Caco-2 (cell line): Measurements from ENCODE around the gene RECK. TPM values are rescaled to one million over a fixed set of nuclear protein-coding genes. Genes with fewer than 3 reads are reported as not detected.

Experiments
- BruUV-seq: library from RNA; stranded (reverse); fragments of 400-500 nt; replicated peaks from 2 replicates; lab custom pipeline; 2021; lab: Mats Ljungman, UMichigan
- CTCF ChIA-PET: fragments of 300-600 bp; sonication (Branson Sonifier 250); formaldehyde crosslinking; loops from one replicate; lab custom pipeline; 2022; ENCODE audit warnings: antibody characterized with exemption; lab: Charles Lee
- POLR2A ChIA-PET: fragments of 300-600 bp; sonication (Branson Sonifier 250); formaldehyde crosslinking; loops from one replicate; lab custom pipeline; 2022; ENCODE audit warnings: antibody characterized with exemption; lab: Charles Lee
- DNase-seq, 2 experiments: peaks; one replicate each; pipeline versions ENCODE4 v3.0.0 to v3.0.0-alpha.2; 2020 to 2022
- H3K27me3 ChIP-seq: replicated peaks from 2 replicates; pipeline ENCODE4 v1.6.0; 2011; ENCODE audit warnings: low read length; ENCODE audit not compliant: control insufficient read depth, insufficient read depth
- H3K36me3 ChIP-seq: 2 replicates; pipeline ENCODE4 v1.5.1; 2011; ENCODE audit warnings: low read length; ENCODE audit not compliant: control insufficient read depth, insufficient read depth
- H3K4me1 ChIP-seq: fragments of 250-450 bp; sonication (Bioruptor Pico); 2 replicates; pipeline ENCODE4 v1.5.1; 2020; ENCODE audit warnings: mild to moderate bottlenecking
- H3K4me3 ChIP-seq: 2 replicates; pipeline ENCODE4 v1.5.1; 2011; ENCODE audit warnings: low read depth, mild to moderate bottlenecking, control low read depth, low read length
- H3K9me3 ChIP-seq: fragments of 250-450 bp; sonication (Bioruptor Pico); 2 replicates; pipeline ENCODE4 v1.5.1; 2020; ENCODE audit warnings: mild to moderate bottlenecking, moderate library complexity
- H3K27ac Mint-ChIP-seq: one replicate; pipeline ENCODE4 v1.8.0; 2022; ENCODE audit warnings: mixed read lengths; ENCODE audit not compliant: unreplicated experiment
- H3K27me3 Mint-ChIP-seq: one replicate; pipeline ENCODE4 v1.8.0; 2022; ENCODE audit warnings: mixed read lengths; ENCODE audit not compliant: insufficient read depth, unreplicated experiment
- H3K36me3 Mint-ChIP-seq: one replicate; pipeline ENCODE4 v1.8.0; 2022; ENCODE audit warnings: mild to moderate bottlenecking, mixed read lengths; ENCODE audit not compliant: insufficient read depth, unreplicated experiment
- H3K4me1 Mint-ChIP-seq: one replicate; pipeline ENCODE4 v1.8.0; 2022; ENCODE audit warnings: low read depth, mixed read lengths; ENCODE audit not compliant: unreplicated experiment
- H3K4me3 Mint-ChIP-seq: one replicate; pipeline ENCODE4 v1.8.0; 2022; ENCODE audit warnings: mild to moderate bottlenecking, moderate library complexity, mixed read lengths; ENCODE audit not compliant: unreplicated experiment
- H3K9me3 Mint-ChIP-seq: one replicate; pipeline ENCODE4 v1.8.0; 2022; ENCODE audit warnings: mixed read lengths; ENCODE audit not compliant: unreplicated experiment
- intact Hi-C: fragments of 100-400 bp; cut with micrococcal nuclease; formaldehyde crosslinking; loops from one replicate; pipeline ENCODE4 v1.10.0; 2022; ENCODE audit not compliant: unreplicated experiment
- total RNA-seq: library from RNA; stranded (reverse); gene quantifications from 2 replicates; pipeline ENCODE4 v1.2.3, GENCODE V29; 2022
- TF ChIP-seq, protein P1 (sequence below), 2 experiments: fragments of 200-600 bp in 1 of 2; IDR thresholded peaks; 1 replicate in 1 of 2; 2 replicates in 1 of 2; pipeline versions ENCODE4 v1.5.1 to v1.8.0; 2011 to 2022; ENCODE audit warnings: antibody characterized with exemption in 1 of 2, control low read depth in 1 of 2, inconsistent platforms in 1 of 2, low read depth in 1 of 2, low read length in 1 of 2, mild to moderate bottlenecking in 1 of 2, moderate library complexity in 1 of 2; ENCODE audit not compliant: insufficient read depth in 1 of 2, severe bottlenecking in 1 of 2, unreplicated experiment in 1 of 2

RECK gene
- total RNA-seq, 1 experiment from 2014 or later, result 1.8 TPM

DNA sequence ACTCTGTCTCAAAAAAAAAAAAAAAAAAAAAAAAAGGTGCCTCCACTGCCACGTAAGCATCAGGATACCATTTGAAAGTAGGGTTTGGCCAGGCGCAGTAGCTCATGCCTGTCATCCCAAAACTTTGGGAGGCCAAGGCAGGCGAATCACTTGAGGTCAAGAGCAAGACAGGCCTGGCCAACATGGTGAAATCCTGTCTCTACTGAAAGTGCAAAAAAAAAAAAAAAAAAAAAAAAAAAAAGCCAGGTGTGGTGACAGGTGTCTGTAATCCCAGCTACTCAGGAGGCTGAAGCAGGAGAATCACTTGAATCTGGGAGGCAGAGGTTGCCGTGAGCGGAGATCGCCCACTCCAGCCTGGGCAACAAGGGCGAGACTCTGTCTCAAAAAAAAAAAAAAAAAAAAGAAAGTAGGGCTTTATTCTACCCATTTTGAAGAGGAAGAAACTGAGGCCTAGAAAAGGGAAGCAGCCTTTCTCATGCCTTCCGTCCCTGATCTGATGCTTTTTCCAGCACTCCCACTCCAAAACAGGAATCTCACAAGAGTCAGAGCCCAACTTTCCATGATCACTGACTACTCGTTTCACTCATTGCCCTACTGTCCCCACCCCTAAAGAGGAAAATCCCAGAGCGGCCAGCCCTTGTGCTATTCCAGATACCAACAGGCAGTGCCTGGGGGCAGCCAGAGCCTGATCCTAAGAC lies 116.2 kb downstream of the RECK start:
- no peaks in the 10 kb centered on the region for H3K4me1 Mint-ChIP-seq
- H3K27me3 Mint-ChIP-seq, result no peaks in the 10 kb centered on the region
- no peak overlapping the region for H3K27ac Mint-ChIP-seq
- no peak for DNase-seq
- Histone ChIP-seq H3K9me3 (no peaks in the 10 kb centered on the region), H3K4me1 (no peaks in the 10 kb centered on the region), H3K36me3 (no peaks in the 10 kb centered on the region), H3K4me3 (no peak overlapping the region), H3K27me3 (no peaks in the 10 kb centered on the region)
- TF ChIP-seq, protein P1, sequence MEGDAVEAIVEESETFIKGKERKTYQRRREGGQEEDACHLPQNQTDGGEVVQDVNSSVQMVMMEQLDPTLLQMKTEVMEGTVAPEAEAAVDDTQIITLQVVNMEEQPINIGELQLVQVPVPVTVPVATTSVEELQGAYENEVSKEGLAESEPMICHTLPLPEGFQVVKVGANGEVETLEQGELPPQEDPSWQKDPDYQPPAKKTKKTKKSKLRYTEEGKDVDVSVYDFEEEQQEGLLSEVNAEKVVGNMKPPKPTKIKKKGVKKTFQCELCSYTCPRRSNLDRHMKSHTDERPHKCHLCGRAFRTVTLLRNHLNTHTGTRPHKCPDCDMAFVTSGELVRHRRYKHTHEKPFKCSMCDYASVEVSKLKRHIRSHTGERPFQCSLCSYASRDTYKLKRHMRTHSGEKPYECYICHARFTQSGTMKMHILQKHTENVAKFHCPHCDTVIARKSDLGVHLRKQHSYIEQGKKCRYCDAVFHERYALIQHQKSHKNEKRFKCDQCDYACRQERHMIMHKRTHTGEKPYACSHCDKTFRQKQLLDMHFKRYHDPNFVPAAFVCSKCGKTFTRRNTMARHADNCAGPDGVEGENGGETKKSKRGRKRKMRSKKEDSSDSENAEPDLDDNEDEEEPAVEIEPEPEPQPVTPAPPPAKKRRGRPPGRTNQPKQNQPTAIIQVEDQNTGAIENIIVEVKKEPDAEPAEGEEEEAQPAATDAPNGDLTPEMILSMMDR (IDR thresholded peaks at IDR 0.05; ENCODE audit: insufficient read depth in 1 of 2, low read depth in 1 of 2, low read length in 1 of 2, severe bottlenecking in 1 of 2, unreplicated experiment in 1 of 2), result no peak
- BruUV-seq, result no TSS peak
- ChIA-PET POLR2A (no interaction called here), CTCF (no interaction called here)
- intact Hi-C loops, result no loop called here
- H3K36me3 Mint-ChIP-seq, result no peaks in the 10 kb centered on the region
- H3K4me3 Mint-ChIP-seq, result no peak overlapping the region
- no peaks in the 10 kb centered on the region for H3K9me3 Mint-ChIP-seq

DNA sequence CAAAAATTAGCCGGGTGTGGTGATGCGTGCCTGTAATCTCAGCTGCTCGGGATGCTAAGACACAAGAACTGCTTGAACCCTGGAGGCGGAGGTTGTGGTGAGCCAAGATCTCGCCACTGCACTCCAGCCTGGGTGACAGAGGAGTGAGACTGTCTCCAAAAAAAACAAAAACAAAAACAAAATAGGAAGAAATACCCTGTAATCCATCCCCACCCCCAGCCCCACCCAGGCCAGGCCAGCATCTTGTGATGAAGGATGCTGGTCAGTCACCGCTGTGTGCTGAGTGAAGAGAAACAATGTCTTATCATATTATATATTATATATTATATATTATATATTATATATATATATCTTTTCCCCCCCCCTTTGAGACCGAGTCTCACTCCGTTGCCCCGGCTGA lies 117.0 kb downstream of the RECK start:
- POLR2A ChIA-PET, result no interaction called here
- Mint-ChIP-seq H3K9me3 (no peaks in the 10 kb centered on the region), H3K4me3 (no peak overlapping the region), H3K27ac (no peak overlapping the region), H3K4me1 (no peaks in the 10 kb centered on the region), H3K27me3 (no peaks in the 10 kb centered on the region), H3K36me3 (no peaks in the 10 kb centered on the region)
- Histone ChIP-seq H3K9me3 (no peaks in the 10 kb centered on the region), H3K27me3 (no peaks in the 10 kb centered on the region), H3K4me3 (no peak overlapping the region), H3K4me1 (no peaks in the 10 kb centered on the region), H3K36me3 (no peaks in the 10 kb centered on the region)
- CTCF ChIA-PET, result no interaction called here
- BruUV-seq, result no TSS peak
- no peak for DNase-seq
- intact Hi-C loops, result no loop called here
- TF ChIP-seq, protein P1 (IDR thresholded peaks at IDR 0.05; ENCODE audit: insufficient read depth in 1 of 2, low read depth in 1 of 2, low read length in 1 of 2, severe bottlenecking in 1 of 2, unreplicated experiment in 1 of 2), result no peak

DNA sequence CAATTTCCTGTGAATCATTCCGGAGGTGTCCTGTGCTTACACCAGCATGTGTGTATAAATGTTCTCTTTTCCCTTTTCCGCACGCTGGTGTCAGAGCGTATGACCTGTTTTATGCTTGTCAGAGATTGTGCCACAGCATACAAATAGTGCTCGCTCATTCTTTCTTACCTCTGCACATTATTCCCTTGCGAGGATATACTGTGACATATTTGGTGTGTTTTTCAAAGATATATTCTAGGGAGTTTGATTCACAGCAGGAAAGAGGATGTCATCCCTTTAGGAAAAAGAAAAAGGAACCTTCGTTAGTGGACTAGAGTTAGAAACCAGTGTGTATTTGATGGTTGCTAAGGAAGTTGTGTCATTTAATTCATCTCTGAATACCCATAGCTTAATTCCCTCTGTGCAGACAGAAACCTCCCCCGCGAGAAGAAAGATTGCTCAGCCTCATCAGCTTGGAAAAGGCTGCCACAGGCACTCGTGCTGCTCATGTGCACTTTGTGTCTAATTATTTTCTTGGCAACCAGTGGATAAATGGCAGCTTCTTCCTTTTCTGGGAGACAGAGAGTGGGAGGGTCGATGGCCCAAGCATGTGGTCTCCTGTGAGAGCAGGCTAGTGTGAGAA lies 117.7 kb downstream of the RECK start:
- CTCF ChIA-PET, result no interaction called here
- no TSS peak for BruUV-seq
- no peak overlapping the region for H3K27ac Mint-ChIP-seq

More for the DNA sequence above, 117.7 kb downstream of the RECK start:
- no peaks in the 10 kb centered on the region for H3K36me3 Mint-ChIP-seq
- intact Hi-C loops, result no loop called here
- no peaks in the 10 kb centered on the region for H3K36me3 ChIP-seq
- TF ChIP-seq, protein P1 (IDR thresholded peaks at IDR 0.05; ENCODE audit: insufficient read depth in 1 of 2, low read depth in 1 of 2, low read length in 1 of 2, severe bottlenecking in 1 of 2, unreplicated experiment in 1 of 2), result no peak
- no peaks in the 10 kb centered on the region for H3K9me3 Mint-ChIP-seq
- POLR2A ChIA-PET, result no interaction called here
- no peak for DNase-seq
- no peaks in the 10 kb centered on the region for H3K4me1 Mint-ChIP-seq
- H3K4me3 ChIP-seq, result no peak overlapping the region
- no peak overlapping the region for H3K4me3 Mint-ChIP-seq
- H3K27me3 Mint-ChIP-seq, result no peaks in the 10 kb centered on the region
- no peaks in the 10 kb centered on the region for H3K4me1 ChIP-seq
- no peaks in the 10 kb centered on the region for H3K9me3 ChIP-seq
- no peaks in the 10 kb centered on the region for H3K27me3 ChIP-seq
